K562 (cell line): ENCODE measurements around the gene TCAP. TPM values are rescaled to one million over a fixed set of nuclear protein-coding genes. Genes with fewer than 3 reads are reported as not detected.

Source experiments
- ELK1 ChIP-seq: sonication (generic); formaldehyde crosslinking; IDR thresholded peaks from 2 replicates; pipeline ENCODE4 v1.8.1; 2022; ENCODE audit warnings: missing genetic modification reagents
- POLR2AphosphoS2 ChIP-seq: IDR thresholded peaks from 2 replicates; pipeline ENCODE4 v1.6.1; 2012; ENCODE audit warnings: low read length, improper control_type of control experiment
- SAFB2 ChIP-seq: fragments of 200-400 bp; formaldehyde crosslinking; IDR thresholded peaks from 2 replicates; pipeline ENCODE4 v1.6.1; 2018; ENCODE audit warnings: borderline replicate concordance, low read length, low read depth, moderate library complexity; ENCODE audit not compliant: severe bottlenecking
- SETDB1 ChIP-seq: IDR thresholded peaks from one replicate; pipeline ENCODE4 v1.6.1; 2012; ENCODE audit warnings: low read length, control low read depth, inconsistent platforms
- ZNF12 ChIP-seq: sonication (generic); formaldehyde crosslinking; IDR thresholded peaks from 2 replicates; pipeline ENCODE4 v1.4.0; 2020; ENCODE audit warnings: mild to moderate bottlenecking, missing genetic modification reagents
- ZNF79 ChIP-seq: fragments of 250-450 bp; sonication (Bioruptor Pico); IDR thresholded peaks from 2 replicates; pipeline ENCODE4 v1.4.0; 2020; ENCODE audit warnings: low read depth, mild to moderate bottlenecking, moderate library complexity
- polyA plus RNA-seq, 8 experiments: library from polyadenylated mRNA; depleted of rRNA in 4 of 8; stranded (reverse) in 5 of 8; unstranded in 3 of 8; fragments of >200 nt; fragmentation: Nextera tagmentation in 2 of 8; fragmentation: Illumina TruSeq in 1 of 8; extraction: Ambion mirVana in 2 of 8; extraction: Trizol in 1 of 8; gene quantifications; 2 replicates each; pipeline versions ENCODE4 v1.2.1 to v1.2.3, GENCODE V29; 2011 to 2014; ENCODE audit warnings: inconsistent platforms in 1 of 8, missing spikeins in 1 of 8
- total RNA-seq, 7 experiments: library from RNA; depleted of rRNA in 6 of 7; stranded (reverse); fragments of >200 nt in 6 of 7; fragmentation: Illumina TruSeq in 2 of 7; extraction: Trizol in 2 of 7; gene quantifications; 2 replicates each; pipeline versions ENCODE4 v1.2.1 to v1.2.3, GENCODE V29; 2011 to 2021; ENCODE audit warnings: low replicate concordance in 1 of 7
- TF ChIP-seq, protein P1 (sequence below): fragments of 450-650 bp; IDR thresholded peaks from 2 replicates; pipeline ENCODE4 v1.6.1; 2016; ENCODE audit warnings: mild to moderate bottlenecking, moderate library complexity
- TF ChIP-seq, protein P2 (sequence below): fragments of 450-650 bp; formaldehyde crosslinking; IDR thresholded peaks from 2 replicates; pipeline ENCODE4 v1.4.0; 2020; ENCODE audit warnings: mild to moderate bottlenecking, moderate library complexity

TCAP gene
- total and polyA plus RNA-seq, 9 of the 15 experiments (the other 6 are each of a cell fraction or from before 2014, with no cell fraction given): 0.33 to 1.4 (median 0.82) TPM; not detected in 2

- TF ChIP-seq, protein P1, sequence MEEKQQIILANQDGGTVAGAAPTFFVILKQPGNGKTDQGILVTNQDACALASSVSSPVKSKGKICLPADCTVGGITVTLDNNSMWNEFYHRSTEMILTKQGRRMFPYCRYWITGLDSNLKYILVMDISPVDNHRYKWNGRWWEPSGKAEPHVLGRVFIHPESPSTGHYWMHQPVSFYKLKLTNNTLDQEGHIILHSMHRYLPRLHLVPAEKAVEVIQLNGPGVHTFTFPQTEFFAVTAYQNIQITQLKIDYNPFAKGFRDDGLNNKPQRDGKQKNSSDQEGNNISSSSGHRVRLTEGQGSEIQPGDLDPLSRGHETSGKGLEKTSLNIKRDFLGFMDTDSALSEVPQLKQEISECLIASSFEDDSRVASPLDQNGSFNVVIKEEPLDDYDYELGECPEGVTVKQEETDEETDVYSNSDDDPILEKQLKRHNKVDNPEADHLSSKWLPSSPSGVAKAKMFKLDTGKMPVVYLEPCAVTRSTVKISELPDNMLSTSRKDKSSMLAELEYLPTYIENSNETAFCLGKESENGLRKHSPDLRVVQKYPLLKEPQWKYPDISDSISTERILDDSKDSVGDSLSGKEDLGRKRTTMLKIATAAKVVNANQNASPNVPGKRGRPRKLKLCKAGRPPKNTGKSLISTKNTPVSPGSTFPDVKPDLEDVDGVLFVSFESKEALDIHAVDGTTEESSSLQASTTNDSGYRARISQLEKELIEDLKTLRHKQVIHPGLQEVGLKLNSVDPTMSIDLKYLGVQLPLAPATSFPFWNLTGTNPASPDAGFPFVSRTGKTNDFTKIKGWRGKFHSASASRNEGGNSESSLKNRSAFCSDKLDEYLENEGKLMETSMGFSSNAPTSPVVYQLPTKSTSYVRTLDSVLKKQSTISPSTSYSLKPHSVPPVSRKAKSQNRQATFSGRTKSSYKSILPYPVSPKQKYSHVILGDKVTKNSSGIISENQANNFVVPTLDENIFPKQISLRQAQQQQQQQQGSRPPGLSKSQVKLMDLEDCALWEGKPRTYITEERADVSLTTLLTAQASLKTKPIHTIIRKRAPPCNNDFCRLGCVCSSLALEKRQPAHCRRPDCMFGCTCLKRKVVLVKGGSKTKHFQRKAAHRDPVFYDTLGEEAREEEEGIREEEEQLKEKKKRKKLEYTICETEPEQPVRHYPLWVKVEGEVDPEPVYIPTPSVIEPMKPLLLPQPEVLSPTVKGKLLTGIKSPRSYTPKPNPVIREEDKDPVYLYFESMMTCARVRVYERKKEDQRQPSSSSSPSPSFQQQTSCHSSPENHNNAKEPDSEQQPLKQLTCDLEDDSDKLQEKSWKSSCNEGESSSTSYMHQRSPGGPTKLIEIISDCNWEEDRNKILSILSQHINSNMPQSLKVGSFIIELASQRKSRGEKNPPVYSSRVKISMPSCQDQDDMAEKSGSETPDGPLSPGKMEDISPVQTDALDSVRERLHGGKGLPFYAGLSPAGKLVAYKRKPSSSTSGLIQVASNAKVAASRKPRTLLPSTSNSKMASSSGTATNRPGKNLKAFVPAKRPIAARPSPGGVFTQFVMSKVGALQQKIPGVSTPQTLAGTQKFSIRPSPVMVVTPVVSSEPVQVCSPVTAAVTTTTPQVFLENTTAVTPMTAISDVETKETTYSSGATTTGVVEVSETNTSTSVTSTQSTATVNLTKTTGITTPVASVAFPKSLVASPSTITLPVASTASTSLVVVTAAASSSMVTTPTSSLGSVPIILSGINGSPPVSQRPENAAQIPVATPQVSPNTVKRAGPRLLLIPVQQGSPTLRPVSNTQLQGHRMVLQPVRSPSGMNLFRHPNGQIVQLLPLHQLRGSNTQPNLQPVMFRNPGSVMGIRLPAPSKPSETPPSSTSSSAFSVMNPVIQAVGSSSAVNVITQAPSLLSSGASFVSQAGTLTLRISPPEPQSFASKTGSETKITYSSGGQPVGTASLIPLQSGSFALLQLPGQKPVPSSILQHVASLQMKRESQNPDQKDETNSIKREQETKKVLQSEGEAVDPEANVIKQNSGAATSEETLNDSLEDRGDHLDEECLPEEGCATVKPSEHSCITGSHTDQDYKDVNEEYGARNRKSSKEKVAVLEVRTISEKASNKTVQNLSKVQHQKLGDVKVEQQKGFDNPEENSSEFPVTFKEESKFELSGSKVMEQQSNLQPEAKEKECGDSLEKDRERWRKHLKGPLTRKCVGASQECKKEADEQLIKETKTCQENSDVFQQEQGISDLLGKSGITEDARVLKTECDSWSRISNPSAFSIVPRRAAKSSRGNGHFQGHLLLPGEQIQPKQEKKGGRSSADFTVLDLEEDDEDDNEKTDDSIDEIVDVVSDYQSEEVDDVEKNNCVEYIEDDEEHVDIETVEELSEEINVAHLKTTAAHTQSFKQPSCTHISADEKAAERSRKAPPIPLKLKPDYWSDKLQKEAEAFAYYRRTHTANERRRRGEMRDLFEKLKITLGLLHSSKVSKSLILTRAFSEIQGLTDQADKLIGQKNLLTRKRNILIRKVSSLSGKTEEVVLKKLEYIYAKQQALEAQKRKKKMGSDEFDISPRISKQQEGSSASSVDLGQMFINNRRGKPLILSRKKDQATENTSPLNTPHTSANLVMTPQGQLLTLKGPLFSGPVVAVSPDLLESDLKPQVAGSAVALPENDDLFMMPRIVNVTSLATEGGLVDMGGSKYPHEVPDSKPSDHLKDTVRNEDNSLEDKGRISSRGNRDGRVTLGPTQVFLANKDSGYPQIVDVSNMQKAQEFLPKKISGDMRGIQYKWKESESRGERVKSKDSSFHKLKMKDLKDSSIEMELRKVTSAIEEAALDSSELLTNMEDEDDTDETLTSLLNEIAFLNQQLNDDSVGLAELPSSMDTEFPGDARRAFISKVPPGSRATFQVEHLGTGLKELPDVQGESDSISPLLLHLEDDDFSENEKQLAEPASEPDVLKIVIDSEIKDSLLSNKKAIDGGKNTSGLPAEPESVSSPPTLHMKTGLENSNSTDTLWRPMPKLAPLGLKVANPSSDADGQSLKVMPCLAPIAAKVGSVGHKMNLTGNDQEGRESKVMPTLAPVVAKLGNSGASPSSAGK: peak; percentile 91
- TF ChIP-seq ELK1 (CRISPR knock-in tag): no peak
- no peak for TF ChIP-seq SAFB2
- TF ChIP-seq ZNF79 (CRISPR knock-in tag): no peak
- no peak for TF ChIP-seq SETDB1
- 0 out of 2 replicates have a peak, but pooled peaks have one; percentile 68 for TF ChIP-seq ZNF12 (CRISPR knock-in tag)
- TF ChIP-seq, protein P2, sequence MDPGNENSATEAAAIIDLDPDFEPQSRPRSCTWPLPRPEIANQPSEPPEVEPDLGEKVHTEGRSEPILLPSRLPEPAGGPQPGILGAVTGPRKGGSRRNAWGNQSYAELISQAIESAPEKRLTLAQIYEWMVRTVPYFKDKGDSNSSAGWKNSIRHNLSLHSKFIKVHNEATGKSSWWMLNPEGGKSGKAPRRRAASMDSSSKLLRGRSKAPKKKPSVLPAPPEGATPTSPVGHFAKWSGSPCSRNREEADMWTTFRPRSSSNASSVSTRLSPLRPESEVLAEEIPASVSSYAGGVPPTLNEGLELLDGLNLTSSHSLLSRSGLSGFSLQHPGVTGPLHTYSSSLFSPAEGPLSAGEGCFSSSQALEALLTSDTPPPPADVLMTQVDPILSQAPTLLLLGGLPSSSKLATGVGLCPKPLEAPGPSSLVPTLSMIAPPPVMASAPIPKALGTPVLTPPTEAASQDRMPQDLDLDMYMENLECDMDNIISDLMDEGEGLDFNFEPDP (CRISPR knock-in tag): no peak
- TF ChIP-seq POLR2AphosphoS2: no peak
Observed at GRCh38 chr17:39667945-39668924, 3.1 kb downstream of the TCAP start, which contains the start of gene PNMT (continued).
